ENCODE measurements around the gene EPHB6.

EPHB6 gene

GRCh38 chr7:142878315-142878714 is 23.4 kb downstream of the EPHB6 start:
- no peak for DNase-seq

- no peak for DNase-seq
Observed at GRCh38 chr7:142879060-142879459, 24.2 kb downstream of the EPHB6 start.

GRCh38 chr7:142880876-142881505 is 26.1 kb downstream of the EPHB6 start:
- no peak for DNase-seq

- DNase-seq, result no peak
Observed at GRCh38 chr7:142881586-142882337, 26.9 kb downstream of the EPHB6 start.

GRCh38 chr7:142882338-142882678 is 27.4 kb downstream of the EPHB6 start:
- no peak for DNase-seq

- no peak for DNase-seq
Observed at GRCh38 chr7:142883145-142883544, 28.3 kb downstream of the EPHB6 start.

GRCh38 chr7:142883571-142884285 is 28.9 kb downstream of the EPHB6 start:
- no peak for DNase-seq

- DNase-seq, result no peak
Observed at GRCh38 chr7:142884286-142884640, 29.4 kb downstream of the EPHB6 start.

- no peak for DNase-seq
Observed at GRCh38 chr7:142885311-142886230, 30.7 kb downstream of the EPHB6 start, which contains the start of gene TRPV6. Gene TRPV6 (minus strand): TSS chr7:142885745.

- no peak for DNase-seq
Observed at GRCh38 chr7:142886866-142887265, 32.0 kb downstream of the EPHB6 start.

- DNase-seq, result no peak
Observed at GRCh38 chr7:142887282-142888015, 32.6 kb downstream of the EPHB6 start.

- no peak for DNase-seq
Observed at GRCh38 chr7:142889816-142890215, 34.9 kb downstream of the EPHB6 start.

GRCh38 chr7:142890874-142891485 is 36.1 kb downstream of the EPHB6 start:
- DNase-seq, result no peak

GRCh38 chr7:142891490-142892082 is 36.7 kb downstream of the EPHB6 start:
- no peak for DNase-seq

GRCh38 chr7:142892951-142893350 is 38.1 kb downstream of the EPHB6 start:
- DNase-seq, result no peak

GRCh38 chr7:142894112-142894984 is 39.5 kb downstream of the EPHB6 start:
- no peak for DNase-seq

GRCh38 chr7:142894985-142895593 is 40.2 kb downstream of the EPHB6 start:
- DNase-seq, result no peak

GRCh38 chr7:142896151-142896550 is 41.3 kb downstream of the EPHB6 start:
- no peak for DNase-seq

- DNase-seq, result no peak
Observed at GRCh38 chr7:142896741-142897379, 42.0 kb downstream of the EPHB6 start.

Measured in NCI-H748 treated with DMSO at 0.1 percent for 48 hours (cell line).